Measurements from ENCODE around the gene SLC22A15.
"Not testable (repeated sequence)": the region's sequence is repeated elsewhere in the genome, so short reads cannot be mapped to it uniquely, and the experiment has no call there.

Gene SLC22A15

GRCh38 chr1:116031302-116031835 lies 55.1 kb downstream of the SLC22A15 start:
- DNase-seq (ENCODE audit: low read depth, low spot score): no peak

GRCh38 chr1:116033322-116033721 lies 57.0 kb downstream of the SLC22A15 start:
- DNase-seq (ENCODE audit: low read depth, low spot score): no peak

GRCh38 chr1:116036255-116036654 lies 59.9 kb downstream of the SLC22A15 start:
- no peak for DNase-seq (ENCODE audit: low read depth, low spot score)

- no peak for DNase-seq (ENCODE audit: low read depth, low spot score)
These were observed 62.4 kb downstream of the SLC22A15 start for GRCh38 chr1:116038679-116039078.

GRCh38 chr1:116044071-116044470 lies 67.8 kb downstream of the SLC22A15 start:
- DNase-seq (ENCODE audit: low read depth, low spot score): no peak

GRCh38 chr1:116046933-116047332 lies 70.6 kb downstream of the SLC22A15 start:
- not testable (repeated sequence) for DNase-seq (ENCODE audit: low read depth, low spot score)

- DNase-seq (ENCODE audit: low read depth, low spot score): not testable (repeated sequence)
These were observed 75.6 kb downstream of the SLC22A15 start for GRCh38 chr1:116051896-116052295.

- no peak for DNase-seq (ENCODE audit: low read depth, low spot score)
These were observed 85.9 kb downstream of the SLC22A15 start for GRCh38 chr1:116062201-116062600.

GRCh38 chr1:116064616-116065015 lies 88.3 kb downstream of the SLC22A15 start:
- peak; percentile 4 for DNase-seq (ENCODE audit: low read depth, low spot score)

- DNase-seq (ENCODE audit: low read depth, low spot score): peak; percentile 9
These were observed 90.7 kb downstream of the SLC22A15 start for GRCh38 chr1:116066868-116067565.

- DNase-seq (ENCODE audit: low read depth, low spot score): peak; percentile 21
These were observed 91.2 kb downstream of the SLC22A15 start for GRCh38 chr1:116067566-116067890.

- no peak for DNase-seq (ENCODE audit: low read depth, low spot score)
These were observed 99.3 kb downstream of the SLC22A15 start for GRCh38 chr1:116075575-116075974.

GRCh38 chr1:116075990-116076389 lies 99.7 kb downstream of the SLC22A15 start:
- DNase-seq (ENCODE audit: low read depth, low spot score): no peak

GRCh38 chr1:116076831-116077230 lies 100.5 kb downstream of the SLC22A15 start:
- DNase-seq (ENCODE audit: low read depth, low spot score): no peak

- DNase-seq (ENCODE audit: low read depth, low spot score): no peak
These were observed 102.4 kb downstream of the SLC22A15 start for GRCh38 chr1:116078699-116079223.

- no peak for DNase-seq (ENCODE audit: low read depth, low spot score)
These were observed 111.3 kb downstream of the SLC22A15 start for GRCh38 chr1:116087628-116088027.

- no peak for DNase-seq (ENCODE audit: low read depth, low spot score)
These were observed 113.6 kb downstream of the SLC22A15 start for GRCh38 chr1:116089870-116090269.

- no peak for DNase-seq (ENCODE audit: low read depth, low spot score)
These were observed 114.8 kb downstream of the SLC22A15 start for GRCh38 chr1:116091083-116091482.

GRCh38 chr1:116092752-116093489 lies 116.6 kb downstream of the SLC22A15 start:
- no peak for DNase-seq (ENCODE audit: low read depth, low spot score)

- no peak for DNase-seq (ENCODE audit: low read depth, low spot score)
These were observed 118.7 kb downstream of the SLC22A15 start for GRCh38 chr1:116095027-116095426.

GRCh38 chr1:116096013-116096618 lies 119.8 kb downstream of the SLC22A15 start:
- DNase-seq (ENCODE audit: low read depth, low spot score): no peak

- DNase-seq (ENCODE audit: low read depth, low spot score): peak; percentile 2
These were observed 121.3 kb downstream of the SLC22A15 start for GRCh38 chr1:116097626-116098025.

Data from astrocyte of the hippocampus (primary cell).